Lower leg skin (tissue), 3 donors: ENCODE data around the gene FOXK1.
"Not testable (repeated sequence)": the region's sequence is repeated elsewhere in the genome, so short reads cannot be mapped to it uniquely, and the experiment has no call there.

Source experiments
- CTCF ChIP-seq, 3 donors: fragments of 450-650 bp; IDR thresholded peaks; one replicate each; pipeline ENCODE4 v1.5.1; 2016; ENCODE audit warnings: antibody characterized with exemption in 3 of 3, mild to moderate bottlenecking in 3 of 3, moderate library complexity in 2 of 3
- POLR2A ChIP-seq, 2 donors: fragments of 450-650 bp; IDR thresholded peaks; one replicate each; pipeline ENCODE4 v1.6.1; 2016 to 2017; ENCODE audit warnings: antibody characterized with exemption in 2 of 2, mild to moderate bottlenecking in 1 of 2, moderate library complexity in 1 of 2

GRCh38 chr7:4794171-4794570, 112.1 kb downstream of the FOXK1 start:
- TF ChIP-seq CTCF, POLR2A (IDR thresholded peaks at IDR 0.05): not testable (repeated sequence)
